Measurements from ENCODE around the gene JSRP1.

The JSRP1 gene

DNA sequence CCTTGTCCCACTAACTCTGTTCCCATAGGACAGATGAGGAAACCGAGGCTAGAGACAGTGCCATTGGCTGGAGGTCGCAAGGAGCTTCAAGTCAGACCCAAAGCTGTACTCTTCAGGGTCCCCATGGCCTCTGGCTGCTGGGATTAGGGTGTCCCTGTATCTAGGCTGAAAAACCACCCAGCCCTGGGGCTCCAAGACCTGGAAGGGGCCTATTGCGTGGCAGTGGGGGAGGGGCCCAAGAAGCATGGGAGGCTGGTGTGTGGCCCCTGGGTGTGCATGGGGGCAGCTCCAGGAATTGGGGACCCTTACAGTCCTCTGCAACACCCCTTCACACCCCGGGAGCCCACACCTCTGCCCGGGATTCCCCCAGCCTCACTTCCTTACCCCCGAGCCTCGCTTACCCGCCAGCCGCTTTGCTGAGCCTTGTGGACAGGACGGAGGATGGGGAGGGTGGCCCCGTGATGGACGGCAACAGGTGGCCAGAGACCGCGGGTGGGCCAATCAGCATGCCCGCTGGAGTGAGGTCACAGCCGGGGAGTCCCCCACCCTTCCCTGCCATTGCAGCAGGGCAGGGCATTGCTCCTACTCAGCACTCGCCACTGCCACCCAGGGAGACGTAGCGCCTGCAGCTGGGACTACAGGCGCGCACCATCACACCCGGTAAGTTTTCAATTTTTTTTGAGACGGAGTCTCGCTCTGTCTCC, at the start of gene JSRP1:
TSS of gene JSRP1 (minus strand) at position 436 of the 704 bp plus-strand sequence. CDS start 1,103 bp downstream, outside the sequence.
- CTCF ChIA-PET: no interaction called here
- POLR2A ChIA-PET: no interaction called here
- TF ChIP-seq FOXK2 (IDR thresholded peaks at IDR 0.05): no peak
- no peak for TF ChIP-seq PKNOX1 (IDR thresholded peaks at IDR 0.05)
- no peak for TF ChIP-seq NFRKB (IDR thresholded peaks at IDR 0.05)
- no peak for TF ChIP-seq FOXA1 (IDR thresholded peaks at IDR 0.05)
- TF ChIP-seq ELF4 (IDR thresholded peaks at IDR 0.05): no peak
- DNase-seq (ENCODE audit: extremely low spot score): no peak

- no peak for TF ChIP-seq ARNT (IDR thresholded peaks at IDR 0.05)
- TF ChIP-seq FOXK2 (IDR thresholded peaks at IDR 0.05): no peak
- no peak for TF ChIP-seq BHLHE40 (IDR thresholded peaks at IDR 0.05; ENCODE audit: borderline replicate concordance)
- no peak for TF ChIP-seq PKNOX1 (IDR thresholded peaks at IDR 0.05)
- TF ChIP-seq SUZ12 (IDR thresholded peaks at IDR 0.05): no peak
- no peak for TF ChIP-seq TARDBP (IDR thresholded peaks at IDR 0.05)
- no peak for TF ChIP-seq SP1 (IDR thresholded peaks at IDR 0.05)
- TF ChIP-seq NFRKB (IDR thresholded peaks at IDR 0.05): no peak
- TF ChIP-seq HDGF (IDR thresholded peaks at IDR 0.05; ENCODE audit: borderline replicate concordance): no peak
- no peak for TF ChIP-seq ZNF384 (IDR thresholded peaks at IDR 0.05)
- no peak for TF ChIP-seq LEF1 (IDR thresholded peaks at IDR 0.05; ENCODE audit: borderline replicate concordance)
- no peak for DNase-seq (ENCODE audit: extremely low spot score)
- ChIA-PET POLR2A (no interaction called here), CTCF (no interaction called here)
Observed at GRCh38 chr19:2305452-2306280, 49.4 kb upstream of the JSRP1 start.

DNA sequence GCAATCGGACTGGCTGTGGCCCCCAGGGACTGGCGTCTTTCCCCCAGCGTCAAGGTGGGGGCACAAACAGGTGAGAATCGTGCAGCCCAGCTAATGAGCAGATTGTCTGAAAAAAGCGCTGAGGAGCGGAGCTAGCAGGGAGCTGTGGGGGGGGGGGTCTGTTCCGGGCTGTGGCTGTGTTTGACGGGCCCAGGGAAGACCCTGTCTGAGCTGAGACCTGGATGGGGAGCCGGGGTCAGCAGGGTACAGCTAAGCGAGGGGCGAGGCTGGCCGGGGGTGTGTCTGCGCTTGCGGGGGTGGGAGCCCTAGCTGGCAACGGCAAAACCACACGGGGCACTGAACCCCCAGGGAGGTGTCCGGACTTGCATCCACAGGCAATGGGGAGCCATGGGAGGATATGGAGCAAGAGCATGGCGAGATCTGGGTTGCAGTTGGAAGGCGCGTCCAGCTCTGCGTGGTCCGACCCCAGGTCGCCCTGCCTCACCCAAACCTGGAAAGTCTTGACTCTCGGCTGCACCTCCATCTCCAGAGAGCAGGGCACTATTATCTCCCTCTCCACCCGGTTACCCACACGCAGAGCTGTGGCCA, 47.1 kb upstream of the JSRP1 start:
- no peak for TF ChIP-seq BHLHE40 (IDR thresholded peaks at IDR 0.05; ENCODE audit: borderline replicate concordance)
- no peak for TF ChIP-seq CTBP1 (IDR thresholded peaks at IDR 0.05; ENCODE audit: borderline replicate concordance)
- no peak for TF ChIP-seq PKNOX1 (IDR thresholded peaks at IDR 0.05)
- ChIA-PET POLR2A (interaction anchor here (1.0 kb wide), 1 partner anchor 25 kb away, joined by 3 read pairs; the partner anchor contains the start of genes LSM7 and SPPL2B), CTCF (no interaction called here)
- DNase-seq (ENCODE audit: extremely low spot score): no peak

- ChIA-PET POLR2A (interaction anchor here (1.0 kb wide), 1 partner anchor 154 kb away, joined by 3 read pairs; the partner anchor contains the start of gene LMNB2), CTCF (interaction anchor here (1.2 kb wide), 1 partner anchor 14 kb away, joined by 5 read pairs; no protein-coding TSS in a partner anchor)
- TF ChIP-seq FOXA1 (IDR thresholded peaks at IDR 0.05): no peak
- TF ChIP-seq CTBP1 (IDR thresholded peaks at IDR 0.05; ENCODE audit: borderline replicate concordance): no peak
- TF ChIP-seq PKNOX1 (IDR thresholded peaks at IDR 0.05): no peak
- TF ChIP-seq FOXK2 (IDR thresholded peaks at IDR 0.05): no peak
- TF ChIP-seq ARNT (IDR thresholded peaks at IDR 0.05): no peak
- TF ChIP-seq LEF1 (IDR thresholded peaks at IDR 0.05; ENCODE audit: borderline replicate concordance): no peak
- TF ChIP-seq SP1 (IDR thresholded peaks at IDR 0.05): no peak
- DNase-seq (ENCODE audit: extremely low spot score): no peak
Observed at GRCh38 chr19:2302319-2303210, 46.3 kb upstream of the JSRP1 start.

DNA sequence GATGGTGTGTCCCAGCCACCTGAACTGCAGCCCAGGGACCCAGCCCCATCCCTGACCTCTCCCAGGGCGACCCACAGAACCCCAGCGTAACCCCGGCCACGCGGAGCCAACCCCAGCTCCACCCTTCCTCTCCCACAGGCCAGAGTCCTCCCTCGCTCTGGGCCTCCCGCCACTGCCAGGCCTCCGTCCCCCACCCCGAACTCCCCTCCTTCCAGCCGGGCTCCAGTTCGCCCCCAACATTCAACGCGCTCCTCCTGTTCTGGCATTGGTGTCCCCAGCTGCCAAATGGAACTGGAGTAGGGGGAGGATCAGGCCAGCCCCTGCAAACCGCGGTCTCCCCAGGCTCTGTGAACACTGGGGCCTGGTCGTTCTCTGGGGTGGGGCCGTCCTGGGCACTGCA, 44.3 kb upstream of the JSRP1 start:
- ChIA-PET POLR2A (no interaction called here), CTCF (no interaction called here)
- DNase-seq (ENCODE audit: extremely low spot score): no peak
- TF ChIP-seq PKNOX1 (IDR thresholded peaks at IDR 0.05): no peak
- no peak for TF ChIP-seq L3MBTL2 (conservative IDR thresholded peaks at IDR 0.05)
- TF ChIP-seq CTBP1 (IDR thresholded peaks at IDR 0.05; ENCODE audit: borderline replicate concordance): no peak
- TF ChIP-seq SUZ12 (IDR thresholded peaks at IDR 0.05): no peak
- TF ChIP-seq HDGF (IDR thresholded peaks at IDR 0.05; ENCODE audit: borderline replicate concordance): no peak
- TF ChIP-seq ARNT (IDR thresholded peaks at IDR 0.05): no peak
- TF ChIP-seq SP1 (IDR thresholded peaks at IDR 0.05): no peak
- no peak for TF ChIP-seq BHLHE40 (IDR thresholded peaks at IDR 0.05; ENCODE audit: borderline replicate concordance)

Data from HEK293T (cell line).